NCI-H187 treated with DMSO at 0.1 percent for 48 hours (cell line): ENCODE data around the gene ANKRD23.

Experiments
- DNase-seq: peaks from one replicate; lab custom pipeline; 2025; lab: John Stamatoyannopoulos, UW

Gene ANKRD23

DNA sequence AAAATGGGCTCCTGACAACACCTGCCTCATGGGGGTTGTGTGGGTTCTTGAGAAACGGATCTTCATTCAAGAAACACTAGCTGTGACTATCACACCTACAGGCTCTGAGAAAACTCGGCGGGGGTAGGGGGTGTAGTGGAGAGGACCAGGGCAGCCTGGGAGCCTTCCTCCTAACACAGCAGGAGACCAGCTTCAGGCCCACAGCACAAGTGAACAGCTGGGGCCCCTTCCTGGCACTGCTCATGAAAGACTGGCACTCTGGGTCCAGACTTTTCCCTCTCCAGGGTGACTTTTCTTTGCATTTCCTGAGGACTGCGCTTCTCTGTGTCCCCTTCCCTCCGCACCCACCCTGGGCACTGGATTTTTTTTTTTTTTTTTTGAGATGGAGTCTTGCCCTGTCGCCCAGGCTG lies 33.2 kb upstream of the ANKRD23 start:
- no peak for DNase-seq

DNA sequence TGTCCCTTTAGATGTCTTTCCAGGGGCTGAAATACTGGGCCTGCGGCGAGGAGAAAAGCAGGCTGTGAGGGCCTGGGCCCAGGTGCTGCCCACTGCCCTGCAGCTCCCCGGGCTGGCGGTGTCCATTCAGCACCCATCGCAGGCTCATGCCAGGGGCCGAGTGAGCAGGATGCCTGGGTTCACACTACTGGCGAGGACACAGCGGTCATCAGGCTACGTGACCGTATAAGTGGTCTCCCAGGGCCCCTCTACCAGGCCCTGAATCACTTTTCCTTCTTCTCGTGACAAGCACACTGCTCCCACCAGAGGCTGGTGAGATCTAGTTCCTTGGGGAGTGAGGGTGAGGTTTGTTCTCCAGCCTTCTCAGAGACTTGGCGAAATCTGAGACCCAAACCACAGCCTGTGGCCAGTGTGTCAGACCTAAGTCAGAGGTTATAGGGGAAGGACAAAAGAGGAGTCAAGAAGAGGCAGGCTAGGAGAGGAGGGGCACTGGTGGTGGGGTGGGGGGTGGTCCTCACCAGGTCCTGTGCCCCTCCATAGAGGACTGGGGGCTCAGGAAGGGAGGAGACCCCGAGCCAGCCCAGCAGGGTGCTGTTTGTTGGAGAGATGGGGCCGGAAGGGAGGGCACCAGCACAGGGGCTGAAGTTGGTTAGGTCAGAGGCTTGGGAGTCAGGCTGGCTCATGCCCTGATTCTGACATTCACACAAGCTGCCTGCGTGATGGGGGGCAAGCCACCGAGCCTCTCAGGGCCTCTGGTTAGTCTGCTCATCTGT lies 32.6 kb upstream of the ANKRD23 start:
- no peak for DNase-seq

DNA sequence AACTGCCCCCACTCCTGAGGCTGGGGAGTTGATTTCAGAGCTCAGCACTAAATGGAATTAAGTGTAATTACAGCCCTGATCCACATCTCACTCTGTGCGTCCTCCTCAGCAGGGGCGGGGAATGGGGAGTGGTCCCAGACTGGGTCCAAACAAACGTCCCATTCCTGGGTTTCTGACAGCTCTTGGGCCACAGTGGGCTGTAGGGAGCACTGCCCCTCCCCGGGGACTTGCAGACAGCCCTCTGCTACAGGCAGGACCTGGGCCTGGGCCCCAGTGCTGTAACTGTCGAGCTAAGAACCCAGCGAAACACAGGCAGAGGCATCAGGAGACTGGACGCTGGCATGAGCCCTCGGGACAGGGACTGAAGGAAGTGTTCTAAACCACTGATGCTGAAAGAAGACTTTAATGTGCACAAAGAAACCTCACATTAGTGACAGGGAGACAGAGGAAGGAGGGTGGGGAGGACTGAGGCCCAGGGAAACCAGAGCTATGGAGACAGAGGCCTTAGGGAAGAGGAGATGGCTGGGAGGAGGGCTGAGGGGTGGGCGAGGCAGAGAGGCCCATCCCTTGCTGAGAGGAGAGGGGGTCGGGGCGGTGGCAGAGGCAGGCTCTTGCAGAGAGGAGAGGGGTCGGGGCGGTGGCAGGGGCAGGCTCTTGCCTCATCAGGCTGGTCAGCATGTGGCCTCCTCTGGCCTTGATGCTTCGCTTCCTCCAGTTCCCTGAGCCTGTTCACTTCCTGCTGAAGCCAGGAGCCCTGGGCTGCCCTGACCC lies 31.9 kb upstream of the ANKRD23 start:
- no peak for DNase-seq

DNA sequence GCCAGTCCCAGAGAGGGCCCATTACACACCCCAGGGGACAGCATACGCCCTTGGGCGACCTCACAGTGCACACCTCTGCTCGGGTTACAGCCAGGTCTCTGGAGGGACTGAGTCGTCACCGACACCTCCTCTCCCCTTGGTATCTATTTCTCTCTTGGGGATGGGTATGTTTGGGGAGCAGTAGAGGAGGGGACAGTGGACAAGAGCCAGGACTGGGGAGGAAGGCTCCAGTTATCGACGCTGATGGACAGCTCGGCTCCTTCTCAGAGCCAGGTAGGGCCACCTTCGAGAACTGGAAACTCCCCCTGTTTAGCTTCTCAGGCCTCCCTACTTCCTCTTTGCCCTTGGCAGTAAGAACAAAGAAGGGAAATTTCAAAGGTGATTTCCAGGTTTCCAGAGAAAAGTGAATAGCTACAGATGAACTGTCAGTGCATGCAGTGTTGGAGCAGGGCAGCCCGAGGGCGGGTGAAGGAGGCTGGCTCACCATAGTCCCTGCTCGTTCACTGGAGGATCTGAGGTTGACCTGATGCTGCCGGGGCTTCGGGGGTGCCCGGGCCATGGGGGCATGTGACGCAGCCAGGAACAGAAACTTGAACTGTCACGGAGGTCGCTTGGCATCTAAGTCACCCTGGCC lies 30.5 kb upstream of the ANKRD23 start:
- DNase-seq, result no peak

DNA sequence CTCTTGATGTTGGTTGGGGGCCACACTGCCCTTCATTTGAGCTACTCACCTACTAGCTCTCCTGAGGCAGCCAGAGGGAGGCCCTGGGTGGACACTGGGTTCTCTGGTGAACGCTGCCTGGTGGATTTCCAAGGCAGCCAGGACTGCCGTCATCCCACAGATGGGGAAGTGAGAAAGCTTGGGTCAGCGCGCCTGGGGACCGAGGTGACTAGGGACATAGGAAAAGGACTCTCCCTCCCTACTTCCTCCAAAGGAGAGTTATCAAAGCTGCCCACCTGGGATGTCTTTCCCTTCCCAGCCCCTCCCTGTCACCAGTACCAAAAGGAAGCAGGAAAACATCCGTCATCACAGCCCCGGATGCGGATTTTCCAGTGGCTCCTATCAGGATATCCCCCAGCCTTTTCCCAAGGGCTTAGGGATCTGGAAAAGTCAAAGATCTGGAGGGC lies 29.9 kb upstream of the ANKRD23 start:
- no peak for DNase-seq

DNA sequence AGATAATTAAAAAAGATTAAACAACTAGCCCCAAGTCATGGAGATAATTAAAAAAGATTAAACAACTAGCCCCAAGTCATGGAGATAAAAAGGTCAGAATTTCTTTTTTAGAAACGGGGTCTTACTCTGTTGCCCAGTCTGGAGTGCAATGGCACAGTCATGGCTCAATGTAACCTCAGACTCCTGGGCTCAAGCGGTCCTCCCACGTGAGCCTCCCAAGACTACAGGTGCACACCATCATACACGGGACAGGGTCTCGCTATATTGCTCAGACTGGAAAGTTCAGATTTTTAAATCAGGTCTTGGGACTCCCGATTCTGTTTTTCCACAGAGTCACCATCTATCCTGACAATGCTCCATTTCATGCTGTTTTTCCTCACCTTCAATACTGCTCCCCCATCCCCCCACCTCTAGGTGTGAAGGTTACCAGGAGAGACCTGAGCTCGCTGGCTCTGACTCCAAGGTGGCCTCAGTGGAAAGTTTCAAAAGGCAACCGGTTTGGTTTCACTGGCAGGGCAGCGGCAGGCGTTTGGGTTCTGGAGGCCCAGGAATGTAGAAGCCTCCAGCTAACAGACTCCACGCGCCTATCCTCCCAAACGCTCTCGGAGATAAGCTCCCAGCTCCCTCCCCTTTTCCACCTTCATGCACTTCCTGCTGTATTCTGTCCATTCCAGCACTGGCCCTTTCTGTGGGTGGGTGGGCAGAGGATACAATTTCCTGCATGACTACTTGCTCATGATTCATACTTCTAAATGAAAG lies 28.9 kb upstream of the ANKRD23 start:
- DNase-seq, result no peak

DNA sequence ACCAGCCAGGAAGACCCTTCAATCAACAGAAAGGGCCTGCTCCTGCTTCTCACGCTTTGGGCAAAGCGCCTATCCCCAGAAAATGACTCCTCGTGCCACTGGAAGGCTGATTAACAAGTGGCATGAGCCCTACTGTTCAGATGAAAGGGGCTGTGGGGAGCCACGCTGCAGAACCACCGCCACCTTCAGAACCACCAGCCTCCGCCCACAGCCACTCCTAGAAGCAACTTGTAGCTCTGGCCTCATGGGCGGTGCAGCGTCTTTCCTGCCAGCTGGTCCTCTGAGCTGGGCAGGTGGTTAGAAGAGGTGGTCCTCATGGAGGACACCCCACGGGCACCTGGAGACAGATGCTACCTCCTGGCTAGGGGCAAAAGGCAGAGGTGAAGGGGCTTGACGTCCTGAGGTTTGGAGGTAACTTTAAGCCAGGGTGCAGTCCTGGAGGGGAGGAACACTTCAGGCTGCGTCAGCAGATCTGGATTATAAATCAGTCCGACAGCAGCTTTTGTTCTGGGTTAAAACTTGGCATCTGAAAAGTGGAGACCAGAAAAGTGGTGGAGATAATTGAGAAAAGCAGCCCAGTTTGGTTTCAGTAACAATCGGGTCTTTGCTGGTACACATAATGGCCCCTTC lies 26.9 kb upstream of the ANKRD23 start:
- DNase-seq, result peak; percentile 31

DNA sequence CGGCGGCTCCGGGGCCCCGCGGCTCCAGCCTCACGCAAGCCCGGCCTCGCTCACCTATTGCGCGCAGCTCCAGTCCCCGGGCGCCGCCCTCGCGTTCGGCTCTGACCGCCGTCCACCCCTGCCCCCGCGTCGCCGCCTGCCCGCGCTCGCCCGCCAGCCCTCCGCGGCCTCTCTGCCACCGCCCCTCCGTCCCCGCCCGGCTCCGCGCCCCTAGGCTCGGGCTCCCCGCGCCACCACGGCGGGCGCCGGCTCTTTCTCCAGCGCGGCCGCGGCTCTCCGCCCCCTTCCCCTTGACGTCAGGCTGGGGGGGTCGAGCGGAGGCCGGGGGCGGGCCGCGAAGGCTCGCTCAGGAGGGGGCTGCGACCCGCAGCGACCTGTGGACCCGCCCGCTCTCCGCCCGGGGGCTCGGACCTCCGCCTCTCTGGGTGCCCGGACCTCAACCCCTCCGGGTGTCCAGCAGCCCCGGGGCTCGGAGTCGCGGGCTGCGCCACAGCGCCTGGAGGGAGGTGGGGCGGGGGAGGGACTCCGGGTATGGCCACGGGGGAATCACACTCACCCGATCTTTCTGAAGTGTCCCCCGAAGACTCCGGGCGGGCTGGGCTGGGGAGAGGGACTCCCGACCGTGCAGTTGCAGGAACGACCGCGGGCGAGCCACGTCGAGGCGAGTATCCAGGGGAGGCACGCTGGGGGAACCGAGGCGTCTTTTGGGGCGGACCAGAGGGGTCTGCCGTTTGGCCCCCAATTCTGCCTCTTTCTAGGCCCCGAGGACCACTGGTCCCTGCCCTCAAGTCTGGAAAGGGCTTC lies 26.2 kb upstream of the ANKRD23 start, which contains the start of gene SEMA4C:
TSS of gene SEMA4C (minus strand) at position 259 of the 804 bp plus-strand sequence. CDS start 2,194 bp downstream, outside the sequence.
- DNase-seq, result no peak

DNA sequence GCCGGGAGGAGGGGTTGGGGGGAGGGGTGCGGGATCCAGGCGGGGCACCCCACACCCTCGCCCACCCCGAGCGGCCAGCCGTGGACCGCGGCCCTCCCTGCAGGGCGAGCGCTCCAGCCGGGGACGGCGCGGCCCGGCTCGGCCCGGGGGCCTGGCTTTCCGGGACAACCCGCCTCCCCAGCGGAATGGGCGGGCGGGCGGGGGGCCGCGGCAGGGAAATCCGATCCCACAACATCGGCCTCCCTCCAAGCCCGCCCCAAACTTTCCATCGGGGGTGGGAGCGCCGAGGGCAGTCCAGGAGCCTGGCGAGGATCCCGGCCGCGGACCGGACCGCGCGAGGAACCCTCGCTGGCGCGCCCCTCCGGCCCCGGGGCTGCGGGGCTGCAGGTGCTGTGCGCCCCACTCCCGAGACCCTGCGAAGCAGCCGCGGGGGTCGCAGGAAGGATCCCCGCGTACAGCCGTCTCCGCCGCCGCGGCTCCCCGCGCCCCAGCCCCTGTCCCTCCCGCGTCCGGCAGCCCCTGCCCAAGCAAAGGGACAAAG lies 25.5 kb upstream of the ANKRD23 start:
- DNase-seq, result no peak

DNA sequence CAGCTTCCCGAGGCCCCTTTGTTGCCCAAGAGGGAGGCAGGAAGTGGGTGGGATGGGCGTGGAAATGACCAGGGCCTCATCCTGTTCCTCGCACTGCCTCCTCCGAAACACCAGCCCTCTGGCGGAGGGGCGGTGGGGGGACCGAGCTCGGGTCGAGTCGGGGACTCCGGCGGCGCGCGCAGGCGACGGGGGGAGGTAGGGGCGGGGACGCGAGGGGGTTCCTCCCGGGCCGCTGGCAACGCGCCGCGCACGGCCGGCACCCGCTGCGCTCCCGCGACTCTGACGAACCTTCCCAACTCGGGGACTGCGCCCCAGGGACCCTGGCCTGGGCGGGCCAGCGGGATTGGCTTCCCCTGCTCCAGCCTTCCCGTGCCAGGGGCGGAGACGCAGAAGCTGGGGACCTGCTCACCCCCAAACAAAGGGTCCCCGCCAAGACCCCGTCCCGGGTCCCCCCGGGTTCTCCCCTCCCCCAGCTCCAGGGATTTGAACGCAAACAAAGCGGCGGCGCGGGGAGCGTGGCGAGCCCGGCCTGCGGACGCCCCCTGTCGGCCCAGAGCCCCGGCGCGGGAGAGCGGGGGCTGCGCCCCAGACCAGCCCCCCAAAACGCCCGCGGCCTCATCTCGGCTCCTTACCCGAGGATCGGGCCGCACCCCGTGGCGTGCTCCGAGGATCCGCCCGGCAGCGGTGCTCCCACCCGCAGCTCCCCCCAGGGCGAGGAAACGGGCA lies 24.9 kb upstream of the ANKRD23 start:
- DNase-seq, result no peak

DNA sequence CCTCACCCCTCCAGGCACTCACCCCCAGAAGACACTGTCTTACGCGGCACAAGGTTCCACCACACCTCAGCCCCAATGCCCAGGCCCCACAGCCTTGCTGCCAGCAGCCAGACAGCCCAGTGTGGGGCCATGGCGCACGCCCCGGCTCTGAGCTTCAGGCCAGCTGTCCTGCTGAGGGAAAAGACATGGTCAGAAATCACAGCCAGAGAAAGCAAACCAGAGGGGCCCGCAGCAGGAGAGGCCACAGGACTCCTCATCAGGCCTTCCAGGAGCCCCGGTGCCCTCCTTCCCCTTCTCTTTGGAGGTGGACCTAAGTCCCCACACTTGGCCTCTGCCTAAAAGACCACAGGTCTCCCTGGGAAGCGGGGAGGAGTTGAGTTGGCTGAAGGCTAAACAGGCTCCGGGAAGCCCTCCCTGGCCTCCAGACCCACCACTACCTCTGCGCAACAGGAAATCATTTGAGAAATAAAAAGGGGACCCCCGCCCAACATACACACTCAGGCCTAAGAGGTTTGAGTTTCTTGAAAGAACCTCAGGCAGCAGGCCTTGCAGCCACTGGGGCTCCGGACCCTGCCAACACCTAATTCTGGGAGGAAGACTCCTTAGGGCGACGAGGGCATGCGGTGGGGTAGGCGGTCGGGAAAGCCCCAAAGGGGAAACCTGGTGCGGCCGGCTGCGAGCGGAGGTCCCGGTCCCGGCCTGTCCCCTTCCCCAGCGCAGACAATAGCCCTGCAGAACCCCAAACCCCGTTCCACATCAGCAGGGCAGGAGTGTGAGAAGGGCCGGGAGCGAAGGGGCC lies 24.1 kb upstream of the ANKRD23 start:
- no peak for DNase-seq

DNA sequence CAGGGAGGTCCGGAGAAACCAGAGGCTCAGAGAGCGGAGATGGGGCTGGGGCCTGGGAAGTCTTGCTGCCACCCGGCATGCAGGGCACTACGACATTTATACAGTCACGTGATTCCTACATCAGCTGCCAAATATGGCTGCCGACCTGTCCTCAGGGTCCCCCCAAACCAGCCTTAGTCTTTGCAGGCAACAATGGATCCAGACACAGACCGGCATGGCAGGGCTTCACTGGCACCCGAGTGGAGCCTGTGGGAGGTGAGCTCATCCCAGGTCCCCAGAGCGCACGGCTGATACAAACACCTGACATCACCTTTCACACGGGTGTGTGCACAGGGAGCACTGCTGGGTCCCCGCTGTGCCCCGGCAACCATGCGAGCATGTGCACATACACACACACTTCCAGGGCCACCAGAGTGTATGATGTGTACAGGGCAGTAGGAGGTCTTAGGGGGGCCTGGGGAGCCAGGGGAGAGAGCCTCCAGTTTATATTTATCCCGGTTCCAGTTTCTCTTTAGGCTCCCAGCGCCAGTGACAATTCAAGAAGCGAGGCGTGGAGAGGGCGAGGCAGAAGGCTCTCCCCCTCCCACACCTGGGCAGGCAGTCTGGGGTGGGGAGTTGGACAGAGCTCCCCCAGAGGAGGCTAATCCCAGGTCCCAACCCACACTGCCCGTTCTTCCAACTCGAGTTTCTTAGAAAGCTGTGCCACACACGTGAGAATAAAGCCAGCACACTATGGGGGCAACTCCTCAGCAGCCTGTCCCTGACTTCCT lies 23.4 kb upstream of the ANKRD23 start:
- DNase-seq, result no peak

DNA sequence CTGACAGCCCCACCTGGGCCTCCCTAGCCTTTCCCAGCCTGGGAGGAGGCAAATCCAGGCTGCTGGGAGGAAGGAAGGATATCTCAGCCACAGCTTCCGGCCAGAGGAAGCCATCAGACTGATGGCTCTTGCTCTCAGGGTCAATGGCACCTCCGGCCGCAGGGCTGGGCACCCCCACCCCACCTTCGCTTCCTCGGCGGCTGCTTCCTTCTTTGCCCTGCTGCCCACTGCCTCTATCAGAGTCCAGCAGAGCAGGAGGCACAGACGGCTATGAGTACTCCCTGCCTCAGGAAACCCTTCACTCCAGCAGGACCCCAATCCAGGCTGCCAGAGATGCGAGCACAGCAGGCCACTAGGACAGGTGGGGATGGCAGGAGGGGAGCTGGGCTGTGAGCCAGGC lies 22.8 kb upstream of the ANKRD23 start:
- no peak for DNase-seq

DNA sequence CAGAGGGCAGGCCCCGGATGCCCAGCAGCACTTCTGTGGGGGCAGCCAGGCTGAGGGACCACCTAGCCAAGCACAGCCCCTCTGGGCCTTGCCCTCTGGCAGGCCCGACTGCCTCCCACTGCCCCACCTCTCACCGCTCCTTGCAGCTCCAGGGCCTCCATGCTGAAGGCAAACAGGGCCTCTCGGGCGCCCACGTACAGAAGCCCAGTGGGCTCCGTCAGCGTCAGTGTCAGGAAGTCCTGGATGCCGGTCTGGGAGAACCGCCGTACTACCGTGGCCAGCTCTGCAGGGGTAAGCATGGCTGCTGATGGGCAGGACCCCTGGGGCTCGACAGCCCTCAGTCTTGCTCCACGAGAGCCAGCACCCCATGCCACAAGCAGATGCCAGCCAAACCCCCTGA lies 22.3 kb upstream of the ANKRD23 start:
- no peak for DNase-seq

DNA sequence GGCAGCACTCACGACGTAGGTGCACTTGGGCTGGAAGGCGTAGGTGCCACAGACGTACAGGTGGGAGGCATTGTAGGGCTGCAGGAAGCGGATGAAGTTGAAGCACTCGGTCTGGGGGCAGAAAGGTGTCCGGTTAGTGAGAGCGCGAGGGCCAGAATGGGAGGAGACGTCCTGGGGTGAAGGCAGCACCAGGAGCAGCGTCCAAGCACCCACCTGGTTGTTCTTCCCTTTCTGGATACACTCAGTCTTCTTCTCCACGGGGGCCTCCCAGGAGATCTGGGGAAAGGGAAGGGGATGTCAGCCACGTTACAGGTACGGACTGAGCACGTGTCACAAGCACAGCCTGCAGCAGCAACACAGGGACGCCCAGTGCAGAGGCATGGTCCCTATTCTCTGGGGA lies 21.8 kb upstream of the ANKRD23 start:
- no peak for DNase-seq

DNA sequence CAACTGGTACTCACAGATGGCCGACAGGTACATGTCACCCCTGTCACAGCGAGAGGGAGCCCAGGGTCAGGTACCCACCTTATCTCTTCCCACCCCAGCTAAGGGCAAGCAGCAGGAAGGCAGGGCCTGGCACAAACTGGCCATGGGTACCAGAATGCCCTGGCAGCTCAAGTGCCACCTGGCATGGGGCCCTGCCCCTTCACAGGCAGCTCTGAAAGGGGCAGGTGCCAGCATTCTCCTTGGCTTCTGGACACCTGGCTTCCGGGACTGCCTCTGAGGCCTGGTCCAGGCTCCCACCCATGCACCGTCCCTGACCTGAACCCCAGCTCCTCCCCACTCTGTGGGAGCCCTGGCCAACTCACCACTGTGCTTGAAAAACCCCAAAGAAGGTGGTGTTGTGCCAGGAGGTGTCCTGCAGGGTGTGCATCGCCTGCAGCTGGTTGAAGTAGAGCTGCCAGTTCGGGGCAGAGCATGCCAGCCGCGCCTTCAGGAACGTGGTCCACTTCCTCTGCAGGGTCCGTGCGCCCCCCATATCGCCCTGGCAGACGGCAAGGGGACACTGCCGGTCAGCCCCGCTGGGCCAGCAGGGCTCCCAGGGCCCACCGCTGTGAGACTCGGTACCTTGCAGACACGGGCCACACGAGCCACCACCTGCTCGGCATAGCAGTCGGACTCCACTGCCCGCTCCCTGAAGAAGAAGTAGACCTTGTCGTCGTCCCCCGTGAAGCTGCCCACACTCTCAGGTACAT lies 20.7 kb upstream of the ANKRD23 start:
- no peak for DNase-seq

DNA sequence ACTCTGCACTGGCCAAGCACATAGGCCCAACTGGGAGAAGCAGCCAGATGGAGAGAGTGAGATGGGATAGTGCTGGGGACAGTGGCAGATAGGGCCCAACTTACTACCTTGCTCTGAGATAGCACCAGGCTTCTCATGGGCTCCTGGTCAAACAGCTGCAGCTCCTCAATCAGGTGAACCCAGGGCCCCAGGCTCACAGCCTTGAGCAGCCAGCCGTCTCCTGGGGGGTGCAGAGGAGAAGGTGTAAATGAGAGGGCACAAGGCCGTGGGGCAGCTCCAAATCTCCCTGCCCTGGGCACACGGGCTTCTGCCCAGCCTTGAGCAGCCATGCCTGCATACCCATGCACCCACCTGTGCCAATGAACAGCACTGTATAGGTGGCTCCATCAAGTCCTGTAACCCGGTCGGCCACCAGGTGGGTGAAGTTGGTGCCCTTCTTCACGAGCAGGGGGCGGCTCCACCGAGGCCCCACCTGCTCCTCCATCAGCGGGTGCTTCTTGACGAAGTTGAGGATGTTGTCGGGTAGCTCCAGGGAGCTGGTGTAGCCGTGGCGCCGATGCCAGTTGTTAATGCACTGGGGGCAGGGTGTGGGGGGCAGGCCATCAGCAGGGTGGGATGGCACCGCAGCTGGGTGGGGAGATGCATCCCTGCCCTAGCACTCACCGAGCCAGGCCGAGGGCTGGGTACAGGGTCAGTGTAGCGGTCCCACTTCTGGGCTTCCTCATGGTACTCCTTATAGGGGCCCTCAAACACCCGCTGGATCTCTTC lies 19.9 kb upstream of the ANKRD23 start:
- DNase-seq, result no peak
